ENCODE results near the gene MRPL42. TPM values are rescaled to one million over a fixed set of nuclear protein-coding genes. Genes with fewer than 3 reads are reported as not detected.

MRPL42 gene
- total RNA-seq, 2 donors from 2014 or later, result 11.9 to 21.4 TPM

DNA sequence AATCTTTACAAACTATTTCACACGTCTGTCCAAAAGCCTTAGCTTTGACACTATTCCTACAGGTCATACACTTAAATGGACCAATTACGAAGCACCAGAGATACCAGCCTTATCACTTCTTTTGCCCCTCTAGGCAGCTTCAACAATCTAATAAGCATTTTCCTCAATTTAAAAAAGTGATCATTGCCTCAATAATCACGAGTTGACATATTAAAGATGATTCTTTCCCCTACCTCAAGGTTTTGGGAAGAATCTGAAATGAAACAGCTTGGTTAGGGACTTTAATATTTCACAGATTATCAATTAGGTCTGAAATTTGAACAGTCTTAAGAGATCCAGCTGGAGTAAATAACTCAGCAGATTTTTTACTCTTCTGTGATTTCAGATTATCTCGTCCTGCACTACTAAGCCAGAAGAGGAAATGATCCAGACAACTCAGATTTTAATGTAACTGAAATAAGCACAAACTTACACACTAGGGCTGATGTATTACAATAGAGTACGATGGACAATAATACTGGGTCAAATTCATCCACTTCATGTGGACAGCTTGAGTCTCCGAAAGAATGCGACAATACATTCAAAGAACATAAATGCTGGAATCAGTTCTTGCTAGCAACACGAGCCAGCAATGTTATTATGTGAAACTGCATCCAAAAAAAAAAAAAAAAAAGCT is 41.4 kb upstream of the MRPL42 start:
- 51 to 62% methylated on average over 8 of the region's 8 CpGs for WGBS, 2 donors
- H3K4me1 ChIP-seq, result peaks cover 67% of the 10 kb centered on the region
- intact Hi-C loops (cut with DNase I), result no loop called here

DNA sequence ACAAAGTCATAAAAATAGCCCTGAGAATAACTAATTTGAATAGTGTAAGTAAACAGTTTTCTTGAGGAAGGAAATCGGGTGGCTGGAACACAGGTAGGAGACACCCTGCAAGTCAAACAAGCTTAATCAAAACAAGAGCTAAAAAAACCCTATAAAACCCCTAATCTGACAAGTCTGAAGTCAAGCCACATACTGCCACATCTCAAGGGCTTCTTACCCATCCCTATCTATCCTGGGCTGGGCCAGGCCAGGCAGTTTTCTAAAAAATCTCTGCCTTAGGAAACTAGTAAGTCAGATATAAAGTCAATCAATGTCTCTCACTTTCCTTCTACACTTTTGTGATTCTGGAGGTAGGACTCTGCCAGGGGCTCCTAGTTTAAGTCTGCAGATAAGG is 40.9 kb upstream of the MRPL42 start:
- H3K4me1 ChIP-seq, result peaks cover 69% of the 10 kb centered on the region
- no peak for TF ChIP-seq POLR2A (IDR thresholded peaks at IDR 0.05)
- TF ChIP-seq, protein P1, sequence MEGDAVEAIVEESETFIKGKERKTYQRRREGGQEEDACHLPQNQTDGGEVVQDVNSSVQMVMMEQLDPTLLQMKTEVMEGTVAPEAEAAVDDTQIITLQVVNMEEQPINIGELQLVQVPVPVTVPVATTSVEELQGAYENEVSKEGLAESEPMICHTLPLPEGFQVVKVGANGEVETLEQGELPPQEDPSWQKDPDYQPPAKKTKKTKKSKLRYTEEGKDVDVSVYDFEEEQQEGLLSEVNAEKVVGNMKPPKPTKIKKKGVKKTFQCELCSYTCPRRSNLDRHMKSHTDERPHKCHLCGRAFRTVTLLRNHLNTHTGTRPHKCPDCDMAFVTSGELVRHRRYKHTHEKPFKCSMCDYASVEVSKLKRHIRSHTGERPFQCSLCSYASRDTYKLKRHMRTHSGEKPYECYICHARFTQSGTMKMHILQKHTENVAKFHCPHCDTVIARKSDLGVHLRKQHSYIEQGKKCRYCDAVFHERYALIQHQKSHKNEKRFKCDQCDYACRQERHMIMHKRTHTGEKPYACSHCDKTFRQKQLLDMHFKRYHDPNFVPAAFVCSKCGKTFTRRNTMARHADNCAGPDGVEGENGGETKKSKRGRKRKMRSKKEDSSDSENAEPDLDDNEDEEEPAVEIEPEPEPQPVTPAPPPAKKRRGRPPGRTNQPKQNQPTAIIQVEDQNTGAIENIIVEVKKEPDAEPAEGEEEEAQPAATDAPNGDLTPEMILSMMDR (IDR thresholded peaks at IDR 0.05), result no peak
- no peaks in the 10 kb centered on the region for H3K27me3 ChIP-seq
- no peak overlapping the region for H3K27ac ChIP-seq
- no peaks in the 10 kb centered on the region for H3K36me3 ChIP-seq (replicated peaks in 1 of 2; ENCODE audit: insufficient read depth in 1 of 2, low read depth in 2 of 2)
- intact Hi-C loops (cut with DNase I), result no loop called here
- DNase-seq, result no peak
- ATAC-seq, result no peak
- WGBS, 2 donors, result 25 to 38% methylated on average over 1 of the region's 1 CpG
- no peak overlapping the region for H3K4me3 ChIP-seq
- no peaks in the 10 kb centered on the region for H3K9me3 ChIP-seq

More for the DNA sequence above, 41.4 kb upstream of the MRPL42 start:
- H3K9me3 ChIP-seq, result no peaks in the 10 kb centered on the region
- H3K27me3 ChIP-seq, result no peaks in the 10 kb centered on the region
- no peak overlapping the region for H3K27ac ChIP-seq
- TF ChIP-seq POLR2A (IDR thresholded peaks at IDR 0.05), result no peak
- TF ChIP-seq, protein P1 (IDR thresholded peaks at IDR 0.05), result no peak
- ATAC-seq, result no peak
- no peaks in the 10 kb centered on the region for H3K36me3 ChIP-seq (replicated peaks in 1 of 2; ENCODE audit: insufficient read depth in 1 of 2, low read depth in 2 of 2)
- DNase-seq, result no peak
- no peak overlapping the region for H3K4me3 ChIP-seq

DNA sequence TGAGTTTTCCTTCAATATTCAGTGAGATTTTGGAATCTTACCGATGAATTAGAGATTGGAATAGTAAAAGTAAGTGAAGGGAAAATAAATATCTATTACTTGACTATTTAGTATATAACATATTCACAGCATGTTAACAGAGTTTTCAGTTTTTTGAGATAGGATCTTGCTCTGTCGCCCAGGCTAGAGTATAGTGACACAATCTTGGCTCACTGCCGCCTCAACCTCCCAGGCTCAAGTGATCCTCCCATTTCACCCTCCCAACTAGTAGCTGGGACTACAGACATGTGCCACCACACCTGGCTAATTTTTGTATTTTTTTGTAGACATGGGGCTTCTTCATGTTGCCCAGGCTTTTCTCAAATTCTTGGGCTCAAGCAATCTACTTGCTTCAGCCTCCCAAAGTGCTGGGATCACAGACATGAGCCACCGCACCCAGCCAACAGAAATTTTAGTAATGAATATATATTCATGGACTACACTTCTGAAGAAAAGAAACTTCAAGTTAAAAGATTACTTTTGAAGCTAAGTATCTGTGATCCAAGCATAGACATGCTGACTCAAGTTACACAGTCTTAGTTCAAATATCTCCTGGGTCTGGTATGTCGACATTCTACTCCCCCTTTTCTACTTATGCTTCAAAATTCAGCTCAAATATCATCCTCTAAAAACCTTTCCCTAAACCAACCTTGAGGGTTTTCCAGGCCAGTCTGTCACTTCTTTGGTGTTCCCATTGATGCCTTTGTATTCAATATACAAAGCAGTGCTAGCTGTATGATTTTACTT is 39.3 kb upstream of the MRPL42 start:
- intact Hi-C loops (cut with DNase I), result no loop called here
- WGBS, 2 donors, result 64 to 65% methylated on average over 5 of the region's 5 CpGs
- no peak overlapping the region for H3K4me3 ChIP-seq
- H3K36me3 ChIP-seq (replicated peaks in 1 of 2; ENCODE audit: insufficient read depth in 1 of 2, low read depth in 2 of 2), result no peaks in the 10 kb centered on the region
- no peaks in the 10 kb centered on the region for H3K27me3 ChIP-seq
- no peak for TF ChIP-seq POLR2A (IDR thresholded peaks at IDR 0.05)
- TF ChIP-seq, protein P1 (IDR thresholded peaks at IDR 0.05), result no peak
- H3K27ac ChIP-seq, result no peak overlapping the region
- DNase-seq (peak in 1 of 4 donors; percentile 46), ATAC-seq (no peak)
- peaks cover 73% of the 10 kb centered on the region for H3K4me1 ChIP-seq
- H3K9me3 ChIP-seq, result no peaks in the 10 kb centered on the region

DNA sequence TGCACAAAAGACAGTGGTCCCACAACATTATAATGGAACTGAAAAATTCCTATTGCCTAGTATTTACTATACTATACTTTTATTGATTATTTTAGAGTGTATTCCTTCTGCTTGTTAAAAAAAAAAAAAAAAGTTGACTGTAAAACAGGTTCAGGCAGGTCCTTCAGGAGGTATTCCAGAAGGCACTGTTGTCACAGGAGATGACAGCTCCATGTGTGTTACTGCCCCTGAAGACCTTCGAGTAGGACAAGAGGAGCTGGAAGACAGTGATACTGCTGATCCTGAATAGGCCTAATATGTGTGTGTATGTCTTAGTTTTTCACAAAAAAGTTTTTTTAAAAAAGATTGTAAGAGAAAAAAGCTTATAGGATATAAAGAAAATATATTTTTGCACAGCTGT is 37.9 kb upstream of the MRPL42 start:
- peaks cover 58% of the 10 kb centered on the region for H3K4me1 ChIP-seq
- DNase-seq (no peak), ATAC-seq (no peak)
- WGBS, 2 donors, result 29 to 39% methylated on average over 1 of the region's 1 CpG
- TF ChIP-seq, protein P1 (IDR thresholded peaks at IDR 0.05), result no peak
- TF ChIP-seq POLR2A (IDR thresholded peaks at IDR 0.05), result no peak
- no peak overlapping the region for H3K4me3 ChIP-seq
- no peaks in the 10 kb centered on the region for H3K9me3 ChIP-seq
- H3K36me3 ChIP-seq (replicated peaks in 1 of 2; ENCODE audit: insufficient read depth in 1 of 2, low read depth in 2 of 2), result no peaks in the 10 kb centered on the region
- intact Hi-C loops (cut with DNase I), result no loop called here
- no peak overlapping the region for H3K27ac ChIP-seq
- H3K27me3 ChIP-seq, result no peaks in the 10 kb centered on the region

Data from body of pancreas (tissue), 4 donors.